Measurements from ENCODE around the gene UBE2S.

GRCh38 chr19:55442372-55442961 lies 34.9 kb upstream of the UBE2S start:
- TF ChIP-seq GLI4 (tag by site-specific recombination; IDR thresholded peaks at IDR 0.05): no peak
- TF ChIP-seq ZNF423 (tag by site-specific recombination; IDR thresholded peaks at IDR 0.05): no peak
- TF ChIP-seq, protein P1, sequence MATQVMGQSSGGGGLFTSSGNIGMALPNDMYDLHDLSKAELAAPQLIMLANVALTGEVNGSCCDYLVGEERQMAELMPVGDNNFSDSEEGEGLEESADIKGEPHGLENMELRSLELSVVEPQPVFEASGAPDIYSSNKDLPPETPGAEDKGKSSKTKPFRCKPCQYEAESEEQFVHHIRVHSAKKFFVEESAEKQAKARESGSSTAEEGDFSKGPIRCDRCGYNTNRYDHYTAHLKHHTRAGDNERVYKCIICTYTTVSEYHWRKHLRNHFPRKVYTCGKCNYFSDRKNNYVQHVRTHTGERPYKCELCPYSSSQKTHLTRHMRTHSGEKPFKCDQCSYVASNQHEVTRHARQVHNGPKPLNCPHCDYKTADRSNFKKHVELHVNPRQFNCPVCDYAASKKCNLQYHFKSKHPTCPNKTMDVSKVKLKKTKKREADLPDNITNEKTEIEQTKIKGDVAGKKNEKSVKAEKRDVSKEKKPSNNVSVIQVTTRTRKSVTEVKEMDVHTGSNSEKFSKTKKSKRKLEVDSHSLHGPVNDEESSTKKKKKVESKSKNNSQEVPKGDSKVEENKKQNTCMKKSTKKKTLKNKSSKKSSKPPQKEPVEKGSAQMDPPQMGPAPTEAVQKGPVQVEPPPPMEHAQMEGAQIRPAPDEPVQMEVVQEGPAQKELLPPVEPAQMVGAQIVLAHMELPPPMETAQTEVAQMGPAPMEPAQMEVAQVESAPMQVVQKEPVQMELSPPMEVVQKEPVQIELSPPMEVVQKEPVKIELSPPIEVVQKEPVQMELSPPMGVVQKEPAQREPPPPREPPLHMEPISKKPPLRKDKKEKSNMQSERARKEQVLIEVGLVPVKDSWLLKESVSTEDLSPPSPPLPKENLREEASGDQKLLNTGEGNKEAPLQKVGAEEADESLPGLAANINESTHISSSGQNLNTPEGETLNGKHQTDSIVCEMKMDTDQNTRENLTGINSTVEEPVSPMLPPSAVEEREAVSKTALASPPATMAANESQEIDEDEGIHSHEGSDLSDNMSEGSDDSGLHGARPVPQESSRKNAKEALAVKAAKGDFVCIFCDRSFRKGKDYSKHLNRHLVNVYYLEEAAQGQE (tag by site-specific recombination; IDR thresholded peaks at IDR 0.05): no peak
- TF ChIP-seq, protein P2, sequence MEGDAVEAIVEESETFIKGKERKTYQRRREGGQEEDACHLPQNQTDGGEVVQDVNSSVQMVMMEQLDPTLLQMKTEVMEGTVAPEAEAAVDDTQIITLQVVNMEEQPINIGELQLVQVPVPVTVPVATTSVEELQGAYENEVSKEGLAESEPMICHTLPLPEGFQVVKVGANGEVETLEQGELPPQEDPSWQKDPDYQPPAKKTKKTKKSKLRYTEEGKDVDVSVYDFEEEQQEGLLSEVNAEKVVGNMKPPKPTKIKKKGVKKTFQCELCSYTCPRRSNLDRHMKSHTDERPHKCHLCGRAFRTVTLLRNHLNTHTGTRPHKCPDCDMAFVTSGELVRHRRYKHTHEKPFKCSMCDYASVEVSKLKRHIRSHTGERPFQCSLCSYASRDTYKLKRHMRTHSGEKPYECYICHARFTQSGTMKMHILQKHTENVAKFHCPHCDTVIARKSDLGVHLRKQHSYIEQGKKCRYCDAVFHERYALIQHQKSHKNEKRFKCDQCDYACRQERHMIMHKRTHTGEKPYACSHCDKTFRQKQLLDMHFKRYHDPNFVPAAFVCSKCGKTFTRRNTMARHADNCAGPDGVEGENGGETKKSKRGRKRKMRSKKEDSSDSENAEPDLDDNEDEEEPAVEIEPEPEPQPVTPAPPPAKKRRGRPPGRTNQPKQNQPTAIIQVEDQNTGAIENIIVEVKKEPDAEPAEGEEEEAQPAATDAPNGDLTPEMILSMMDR (tag by site-specific recombination; IDR thresholded peaks at IDR 0.05): no peak
- no peak for TF ChIP-seq ZBTB17 (tag by site-specific recombination; IDR thresholded peaks at IDR 0.05)

All from HEK293 (cell line).